ENCODE data around the gene IL1RAPL1.
"Not testable (repeated sequence)": the region's sequence is repeated elsewhere in the genome, so short reads cannot be mapped to it uniquely, and the experiment has no call there.

Gene IL1RAPL1

DNA sequence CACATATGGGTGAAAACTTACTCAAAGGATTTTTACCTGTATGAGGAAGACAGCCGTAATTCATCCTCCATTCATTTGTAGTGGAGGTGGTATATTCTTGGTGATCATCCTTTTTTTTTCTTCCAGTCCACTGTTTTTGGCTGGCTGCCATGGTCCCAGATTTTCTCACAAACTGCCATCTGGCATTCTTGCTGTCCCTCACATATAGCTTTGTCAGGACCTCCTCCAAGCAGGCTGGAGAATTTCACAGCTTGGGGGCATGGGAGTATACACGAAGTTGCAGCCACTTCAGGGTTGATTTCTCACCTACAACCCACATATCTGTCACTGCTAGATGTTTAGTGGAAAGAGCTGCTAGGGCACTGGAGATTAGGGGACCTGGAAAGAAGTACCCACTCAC, 401.0 kb downstream of the IL1RAPL1 start:
- no peak for DNase-seq

DNA sequence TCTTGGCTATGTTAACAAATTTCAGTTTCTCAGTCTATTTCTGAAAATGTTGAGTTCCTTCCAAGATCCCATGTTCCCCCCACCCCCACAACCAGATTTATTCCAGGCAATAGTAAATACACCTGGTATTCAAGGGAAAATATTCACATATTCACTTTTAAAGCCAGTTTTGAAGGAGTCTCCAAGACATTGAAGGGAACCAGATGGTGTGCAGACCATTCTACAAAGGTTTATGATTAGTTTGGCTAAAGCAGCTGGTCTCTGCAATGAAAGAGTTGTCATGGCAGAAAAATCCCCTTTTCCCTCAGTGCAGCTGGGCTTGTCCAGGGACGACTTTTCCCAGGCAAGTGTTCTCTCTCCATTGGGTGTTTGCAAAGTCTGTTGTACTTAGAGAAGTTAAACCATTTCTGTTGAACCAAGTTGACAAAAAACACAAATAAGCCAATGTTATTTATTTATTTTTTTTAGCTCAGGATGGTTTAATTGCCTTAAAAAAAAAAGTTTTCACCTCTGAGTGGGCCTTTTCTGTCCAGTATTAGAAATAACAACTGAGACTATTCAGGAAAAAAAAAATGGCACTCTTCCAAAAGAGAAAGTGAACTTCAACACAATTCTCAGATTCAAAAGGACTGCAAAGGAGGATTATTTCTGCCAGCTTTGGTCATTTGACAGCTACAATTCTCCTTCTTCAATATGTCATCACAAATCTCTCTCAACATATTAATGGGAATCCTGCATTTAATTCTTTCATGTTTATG, 410.6 kb downstream of the IL1RAPL1 start:
- DNase-seq = no peak

DNA sequence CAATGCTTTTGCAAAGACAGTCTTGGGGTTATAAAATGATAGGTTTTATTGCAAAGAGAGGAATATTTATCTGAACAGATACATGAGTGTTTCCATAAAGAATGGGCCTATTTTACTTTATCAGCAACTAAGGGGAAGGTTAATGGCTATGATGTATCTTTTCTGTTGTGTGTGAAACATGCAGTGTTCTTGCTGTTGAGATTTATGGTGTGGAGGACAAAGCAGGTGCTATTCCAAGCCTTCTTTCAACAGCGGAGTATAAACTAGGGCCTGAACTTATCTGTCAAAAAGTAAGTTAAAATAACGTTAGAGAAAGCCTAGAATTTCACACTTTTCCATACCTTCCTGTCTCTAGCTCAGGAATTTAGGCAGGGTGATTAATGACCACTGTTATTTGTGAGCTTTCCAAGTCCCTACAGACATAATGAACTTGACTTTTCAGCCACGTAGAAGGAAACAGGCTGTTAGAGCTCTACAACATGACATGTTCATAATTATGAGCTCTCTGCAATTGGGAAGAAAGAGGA, 411.4 kb downstream of the IL1RAPL1 start:
- no peak for DNase-seq

GRCh38 chrX:29012867-29013266, 425.6 kb downstream of the IL1RAPL1 start:
- DNase-seq = no peak

DNA sequence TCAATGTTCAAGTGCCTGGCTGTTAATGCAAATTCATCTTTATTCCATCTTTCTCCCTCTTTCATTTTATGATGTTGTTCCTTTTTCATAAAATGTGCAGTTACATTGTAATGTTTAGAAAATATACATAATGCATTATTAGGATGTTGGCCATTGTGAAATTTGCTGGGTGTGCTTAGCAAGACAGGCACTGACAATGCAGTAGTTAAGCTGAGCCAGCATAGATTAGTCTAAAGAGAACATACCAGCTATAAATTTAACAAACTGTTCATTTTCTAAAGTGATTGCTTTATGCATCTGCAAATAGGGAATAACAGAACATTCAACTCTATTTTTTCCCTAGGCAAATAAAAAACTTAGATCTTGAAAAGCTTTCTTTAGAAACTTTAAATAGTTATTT, 436.0 kb downstream of the IL1RAPL1 start:
- no peak for DNase-seq

- no peak for DNase-seq
These were observed 437.6 kb downstream of the IL1RAPL1 start for GRCh38 chrX:29024871-29025270.

DNA sequence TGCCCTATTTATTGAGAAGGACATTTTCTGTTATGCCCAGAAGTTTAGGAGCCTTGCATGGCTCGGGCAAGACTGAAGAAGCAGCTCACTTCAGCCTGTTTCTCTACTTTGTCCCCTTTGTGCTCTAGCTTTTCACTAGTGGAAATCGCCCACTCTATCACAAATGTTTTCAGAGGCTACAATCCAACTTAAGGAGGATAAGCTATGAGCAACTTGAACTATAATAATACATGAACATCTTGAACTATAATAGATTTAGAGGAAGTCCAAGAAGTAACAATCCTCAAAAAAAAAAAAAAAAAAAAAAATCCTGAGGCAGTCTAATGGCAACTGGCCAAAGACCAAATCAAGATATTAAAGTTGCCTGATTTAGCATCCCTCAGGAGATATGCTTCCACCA, 452.3 kb downstream of the IL1RAPL1 start:
- no peak for DNase-seq

- DNase-seq = no peak
These were observed 452.9 kb downstream of the IL1RAPL1 start for GRCh38 chrX:29040160-29040559.

- DNase-seq = no peak
These were observed 455.1 kb downstream of the IL1RAPL1 start for GRCh38 chrX:29042341-29042740.

GRCh38 chrX:29043746-29044145, 456.5 kb downstream of the IL1RAPL1 start:
- no peak for DNase-seq

DNA sequence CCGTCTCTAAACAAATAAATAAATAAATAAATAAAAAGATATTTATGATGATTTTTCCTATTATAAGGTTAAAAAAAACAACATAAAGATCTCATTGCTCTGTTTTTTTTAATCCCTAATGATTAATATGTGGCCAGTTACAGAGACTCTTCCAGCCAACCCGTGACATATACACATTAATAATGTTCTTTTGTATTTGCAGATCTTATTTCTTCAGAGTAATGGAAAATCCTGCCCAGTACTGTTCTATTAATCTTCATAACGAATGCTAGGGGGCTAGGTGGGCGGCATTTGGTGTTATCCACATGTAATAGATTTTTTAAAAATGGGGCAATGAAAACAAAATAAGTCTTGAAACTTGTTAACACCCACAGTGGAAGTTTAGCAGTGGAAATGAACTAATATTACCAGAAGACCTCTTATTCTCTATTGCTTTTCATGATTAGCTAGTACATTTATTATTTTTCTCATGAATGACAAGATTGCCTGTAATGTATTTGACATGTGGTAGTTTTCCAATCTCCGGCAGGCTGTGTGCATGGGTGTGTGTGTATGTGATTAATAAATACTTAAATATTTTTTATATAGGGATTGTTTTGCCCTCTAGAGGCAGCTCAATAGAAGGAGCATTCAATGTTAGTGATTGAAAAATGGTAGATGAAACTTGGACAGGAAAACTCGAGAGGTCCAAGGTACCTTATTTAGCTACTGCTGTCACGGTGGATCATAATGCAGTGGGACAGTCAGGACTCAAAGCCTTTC, 457.4 kb downstream of the IL1RAPL1 start:
- no peak for DNase-seq

GRCh38 chrX:29065477-29065876, 478.2 kb downstream of the IL1RAPL1 start:
- DNase-seq = no peak

- no peak for DNase-seq
These were observed 479.3 kb downstream of the IL1RAPL1 start for GRCh38 chrX:29066516-29066915.

DNA sequence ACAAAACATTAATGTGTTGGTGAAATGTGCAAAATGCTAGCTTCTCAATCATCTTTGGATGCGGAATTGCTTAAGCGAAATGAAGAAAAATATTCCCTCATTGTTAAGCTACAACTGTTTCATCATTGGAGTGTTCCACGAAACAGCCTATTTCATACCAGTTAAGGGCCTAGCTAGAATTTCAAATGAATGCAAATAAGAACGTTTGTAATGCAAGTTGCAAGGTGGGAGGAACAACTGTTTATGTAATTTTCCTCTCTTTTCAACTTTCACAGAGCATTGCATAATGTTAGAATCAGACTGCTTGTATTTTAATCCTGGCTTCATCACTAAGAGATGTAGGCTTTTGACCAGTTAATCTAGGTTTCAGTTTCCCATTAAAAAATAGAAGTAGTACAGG, 480.1 kb downstream of the IL1RAPL1 start:
- no peak for DNase-seq

DNA sequence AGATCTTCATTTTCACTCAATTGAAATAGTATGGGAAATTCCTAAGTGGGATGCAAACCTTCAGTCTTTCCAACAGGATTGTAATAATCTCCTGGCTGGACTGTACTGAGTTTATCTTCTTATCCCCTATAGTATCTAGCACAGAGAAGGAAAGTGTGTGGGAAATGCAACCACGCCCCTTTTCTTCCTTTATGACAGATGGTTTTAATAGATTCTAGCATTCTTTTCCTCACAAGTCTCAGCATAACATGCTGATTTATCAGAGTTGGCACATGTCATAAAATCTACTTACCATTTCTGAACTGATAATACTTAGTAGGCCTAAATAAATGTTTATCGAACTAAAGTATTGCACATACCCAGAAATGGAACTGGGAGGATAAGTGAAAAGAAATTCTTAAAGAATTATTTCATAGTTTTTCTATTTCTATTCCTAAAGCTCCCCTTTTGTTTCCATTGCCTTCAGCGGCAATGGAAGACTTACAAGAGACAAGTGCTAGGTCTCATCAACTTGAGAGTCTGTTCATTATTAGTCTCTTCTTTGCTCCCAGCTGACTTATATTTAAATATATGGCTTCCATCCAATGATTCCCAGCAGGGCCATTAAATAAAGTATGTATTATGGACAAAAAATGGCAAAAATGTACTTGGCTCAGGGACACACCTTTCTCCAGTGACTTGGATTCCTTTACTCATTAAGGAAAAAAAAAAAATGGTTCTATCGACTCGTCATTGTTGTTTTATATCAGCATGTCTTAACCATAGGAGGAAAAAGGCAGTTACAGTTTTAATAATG, 484.5 kb downstream of the IL1RAPL1 start:
- DNase-seq = no peak

- no peak for DNase-seq
These were observed 495.3 kb downstream of the IL1RAPL1 start for GRCh38 chrX:29082558-29082957.

- DNase-seq = no peak
These were observed 496.6 kb downstream of the IL1RAPL1 start for GRCh38 chrX:29083823-29084222.

- DNase-seq = no peak
These were observed 503.6 kb downstream of the IL1RAPL1 start for GRCh38 chrX:29090811-29091210.

DNA sequence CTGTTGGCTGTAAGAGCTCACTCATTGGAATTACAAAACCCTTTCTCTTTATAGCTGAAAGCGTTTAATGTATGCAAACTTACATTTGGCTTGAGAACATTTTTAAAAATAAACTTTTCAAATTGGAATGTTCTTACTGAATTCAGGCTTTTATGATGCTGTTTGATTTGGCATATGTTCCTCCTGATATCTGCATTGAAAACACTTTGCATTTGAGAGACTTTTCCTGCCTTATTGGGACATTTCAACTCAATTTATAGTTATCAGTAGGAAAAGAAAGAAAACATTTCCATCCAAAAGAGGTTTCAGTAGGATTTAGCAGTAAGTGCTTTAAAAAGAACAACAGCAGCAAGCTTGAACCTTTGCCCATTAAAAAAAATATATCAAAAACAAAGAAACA, 520.0 kb downstream of the IL1RAPL1 start:
- no peak for DNase-seq

DNA sequence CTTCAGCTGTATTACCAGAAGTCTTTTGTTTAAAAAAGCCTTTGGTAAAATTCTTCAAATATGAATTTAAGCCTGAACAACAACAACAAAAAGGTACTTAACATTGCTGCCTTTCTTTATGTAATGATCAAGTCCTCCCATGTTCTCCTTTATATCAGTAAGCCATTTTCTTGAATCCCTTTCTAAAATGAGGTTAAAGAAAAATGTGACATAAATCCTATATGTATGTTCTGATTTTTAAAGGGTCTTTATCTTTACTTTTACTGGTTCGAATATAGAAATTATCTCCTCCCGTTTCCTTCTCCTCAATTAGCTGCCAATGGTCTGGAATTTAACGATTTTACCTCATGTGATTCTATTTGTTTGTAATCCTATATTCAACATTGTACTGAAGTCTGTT, 522.8 kb downstream of the IL1RAPL1 start:
- DNase-seq = no peak

GRCh38 chrX:29113221-29113620, 526.0 kb downstream of the IL1RAPL1 start:
- DNase-seq = no peak

- not testable (repeated sequence) for DNase-seq
These were observed 535.6 kb downstream of the IL1RAPL1 start for GRCh38 chrX:29122817-29123216.

DNA sequence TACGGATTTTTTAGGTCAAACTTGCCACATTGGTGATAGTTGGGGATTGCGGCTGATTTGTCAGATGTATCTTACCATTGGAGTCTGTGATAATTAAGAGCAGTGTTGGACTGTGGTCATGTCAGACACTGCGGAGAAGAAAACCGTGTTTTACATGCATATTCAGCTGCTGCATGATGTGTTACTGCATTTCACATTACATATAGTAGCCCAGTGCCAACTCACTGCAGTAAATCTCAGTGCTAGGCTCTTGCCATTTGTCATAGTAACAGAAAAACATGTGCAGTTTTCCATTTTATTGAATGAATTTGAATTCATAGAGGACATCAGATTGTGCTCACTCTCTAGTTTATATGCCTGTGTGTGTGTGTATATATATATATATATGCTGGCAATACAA, 543.7 kb downstream of the IL1RAPL1 start:
- DNase-seq = no peak
